Liver (tissue), 3 donors: ENCODE results near the gene SIRPA.

ENCODE experiments used
- ATF3 ChIP-seq: IDR thresholded peaks from 2 replicates; pipeline ENCODE4 v1.6.1; 2016; ENCODE audit warnings: antibody characterized with exemption
- CTCF ChIP-seq: fragments of 150-350 bp; IDR thresholded peaks from 2 replicates; pipeline ENCODE4 v1.5.1; 2017; ENCODE audit warnings: improper control_type of control experiment, low read depth, low read length; ENCODE audit not compliant: missing input control
- EGR1 ChIP-seq, 2 donors: IDR thresholded peaks; 2 replicates each; pipeline ENCODE4 v1.6.1; 2016 to 2018; ENCODE audit warnings: antibody characterized with exemption in 2 of 2, low read depth in 2 of 2
- GABPA ChIP-seq, 2 donors: IDR thresholded peaks in 1 of 2; conservative IDR thresholded peaks in 1 of 2; 2 replicates each; pipeline ENCODE4 v1.6.1; 2016; ENCODE audit warnings: antibody characterized with exemption in 2 of 2, mild to moderate bottlenecking in 1 of 2, moderate library complexity in 1 of 2
- JUND ChIP-seq, 2 donors: IDR thresholded peaks; 2 replicates each; pipeline ENCODE4 v1.6.1; 2016; ENCODE audit warnings: antibody characterized with exemption in 2 of 2
- MAX ChIP-seq: IDR thresholded peaks from 2 replicates; pipeline ENCODE4 v1.6.1; 2016; ENCODE audit warnings: antibody characterized with exemption
- RAD21 ChIP-seq, 2 donors: IDR thresholded peaks; 2 replicates each; pipeline ENCODE4 v1.6.1; 2016; ENCODE audit warnings: antibody characterized with exemption in 2 of 2, mild to moderate bottlenecking in 2 of 2
- REST ChIP-seq: IDR thresholded peaks from 2 replicates; pipeline ENCODE4 v1.6.1; 2016; ENCODE audit warnings: antibody characterized with exemption, mild to moderate bottlenecking
- RXRA ChIP-seq, 2 donors: IDR thresholded peaks; 2 replicates each; pipeline ENCODE4 v1.6.1; 2017 to 2018; ENCODE audit warnings: antibody characterized with exemption in 2 of 2, mild to moderate bottlenecking in 1 of 2
- SP1 ChIP-seq: IDR thresholded peaks from 2 replicates; pipeline ENCODE4 v1.6.1; 2018; ENCODE audit warnings: antibody characterized with exemption, mild to moderate bottlenecking
- YY1 ChIP-seq: IDR thresholded peaks from 2 replicates; pipeline ENCODE4 v1.6.1; 2016; ENCODE audit warnings: antibody characterized with exemption, mild to moderate bottlenecking
- ZBTB33 ChIP-seq: IDR thresholded peaks from 2 replicates; pipeline ENCODE4 v1.6.1; 2016; ENCODE audit warnings: antibody characterized with exemption
- donor health status: healthy.
- donor health status: healthy.

GRCh38 chr20:1887321-1887720 is 7.9 kb upstream of the SIRPA start:
- no peak for TF ChIP-seq MAX
- TF ChIP-seq RAD21 (IDR thresholded peaks at IDR 0.05), result no peak
- no peak for TF ChIP-seq ZBTB33
- TF ChIP-seq REST, result no peak
- TF ChIP-seq YY1, result no peak
- TF ChIP-seq CTCF, result no peak
- no peak for TF ChIP-seq EGR1 (IDR thresholded peaks at IDR 0.05; ENCODE audit: low read depth in 2 of 2)
- TF ChIP-seq SP1, result no peak
- TF ChIP-seq JUND (IDR thresholded peaks at IDR 0.05), result no peak
- no peak for TF ChIP-seq RXRA (IDR thresholded peaks at IDR 0.05)
- TF ChIP-seq GABPA (IDR thresholded peaks at IDR 0.05 in 1 of 2, conservative IDR thresholded peaks at IDR 0.05 in 1 of 2), result no peak
- no peak for TF ChIP-seq ATF3
